Measurements from ENCODE around the gene WDR37.

WDR37 gene

GRCh38 chr10:1169981-1170866 lies 114.0 kb downstream of the WDR37 start:
- no peak for DNase-seq (ENCODE audit: low read depth)

- no peak for DNase-seq (ENCODE audit: low read depth)
Measured at GRCh38 chr10:1170867-1171180, 114.6 kb downstream of the WDR37 start.

GRCh38 chr10:1171182-1171581 lies 115.0 kb downstream of the WDR37 start:
- no peak for DNase-seq (ENCODE audit: low read depth)

GRCh38 chr10:1171586-1171985 lies 115.4 kb downstream of the WDR37 start:
- DNase-seq (ENCODE audit: low read depth), result no peak

- DNase-seq (ENCODE audit: low read depth), result no peak
Measured at GRCh38 chr10:1172256-1172984, 116.2 kb downstream of the WDR37 start.

GRCh38 chr10:1173091-1173490 lies 116.9 kb downstream of the WDR37 start:
- no peak for DNase-seq (ENCODE audit: low read depth)

GRCh38 chr10:1174022-1174421 lies 117.8 kb downstream of the WDR37 start:
- DNase-seq (ENCODE audit: low read depth), result no peak

- no peak for DNase-seq (ENCODE audit: low read depth)
Measured at GRCh38 chr10:1175956-1176565, 119.9 kb downstream of the WDR37 start.

GRCh38 chr10:1177936-1178335 lies 121.8 kb downstream of the WDR37 start:
- DNase-seq (ENCODE audit: low read depth), result no peak

- DNase-seq (ENCODE audit: low read depth), result no peak
Measured at GRCh38 chr10:1178506-1178905, 122.3 kb downstream of the WDR37 start.

- no peak for DNase-seq (ENCODE audit: low read depth)
Measured at GRCh38 chr10:1179346-1180070, 123.3 kb downstream of the WDR37 start.

GRCh38 chr10:1180071-1180730 lies 124.0 kb downstream of the WDR37 start:
- no peak for DNase-seq (ENCODE audit: low read depth)

GRCh38 chr10:1180836-1181235 lies 124.7 kb downstream of the WDR37 start:
- DNase-seq (ENCODE audit: low read depth), result no peak
